GM06990 (cell line): ENCODE measurements around the gene SIPA1L3.

Source experiments
- DNase-seq: peaks from one replicate; pipeline ENCODE4 v3.0.0-alpha.2; 2011; ENCODE audit not compliant: insufficient read length; ENCODE audit errors: extremely low read depth
- H3K27me3 ChIP-seq: replicated peaks from 2 replicates; pipeline ENCODE4 v1.6.0; 2011; ENCODE audit warnings: low read length; ENCODE audit not compliant: control insufficient read depth, insufficient read depth
- H3K36me3 ChIP-seq: 2 replicates; pipeline ENCODE4 v1.5.1; 2011; ENCODE audit warnings: low read length; ENCODE audit not compliant: control insufficient read depth, insufficient read depth
- H3K4me3 ChIP-seq: replicated peaks from 2 replicates; pipeline ENCODE4 v1.5.1; 2011; ENCODE audit warnings: low read depth, mild to moderate bottlenecking, control low read depth, low read length
- CTCF ChIP-seq: IDR thresholded peaks from 2 replicates; pipeline ENCODE4 v1.5.1; 2011; ENCODE audit warnings: low read length, control low read depth, mild to moderate bottlenecking, inconsistent platforms; ENCODE audit not compliant: insufficient read depth, poor library complexity, severe bottlenecking

The SIPA1L3 gene

GRCh38 chr19:38019396-38019724 is 112.4 kb downstream of the SIPA1L3 start:
- no peaks in the 10 kb centered on the region for H3K27me3 ChIP-seq
- no peak for TF ChIP-seq CTCF
- no peak for DNase-seq
- H3K36me3 ChIP-seq: no peaks in the 10 kb centered on the region; the same call in 1 of the 2 replicates
- H3K4me3 ChIP-seq: no peak overlapping the region

DNA sequence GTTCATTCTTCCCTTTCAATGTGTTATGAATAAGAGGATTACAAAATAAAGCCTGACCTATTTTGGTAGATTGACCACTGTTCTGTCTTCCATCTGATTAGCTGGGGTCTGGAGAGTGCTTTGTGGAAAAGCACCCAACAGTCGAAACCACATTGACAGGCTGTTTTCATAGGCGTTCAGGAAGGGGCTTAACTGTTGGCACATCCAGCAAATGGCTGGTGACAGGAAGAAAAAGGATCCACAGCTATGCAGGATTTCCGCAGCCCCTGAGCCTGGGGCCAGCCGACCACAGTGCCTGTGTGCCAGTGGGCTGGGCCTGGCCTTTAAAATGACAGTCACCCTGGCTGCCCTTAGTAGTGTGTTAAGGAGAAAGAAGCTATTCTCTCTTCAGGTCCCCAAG is 113.3 kb downstream of the SIPA1L3 start:
- H3K36me3 ChIP-seq: no peaks in the 10 kb centered on the region
- no peak overlapping the region for H3K4me3 ChIP-seq
- no peak for TF ChIP-seq CTCF
- no peak for DNase-seq
- no peaks in the 10 kb centered on the region for H3K27me3 ChIP-seq

- H3K27me3 ChIP-seq: no peaks in the 10 kb centered on the region
- no peak overlapping the region for H3K4me3 ChIP-seq
- no peak for DNase-seq
- TF ChIP-seq CTCF: no peak
- H3K36me3 ChIP-seq: no peaks in the 10 kb centered on the region
Observed at GRCh38 chr19:38021352-38021751, 114.3 kb downstream of the SIPA1L3 start.

DNA sequence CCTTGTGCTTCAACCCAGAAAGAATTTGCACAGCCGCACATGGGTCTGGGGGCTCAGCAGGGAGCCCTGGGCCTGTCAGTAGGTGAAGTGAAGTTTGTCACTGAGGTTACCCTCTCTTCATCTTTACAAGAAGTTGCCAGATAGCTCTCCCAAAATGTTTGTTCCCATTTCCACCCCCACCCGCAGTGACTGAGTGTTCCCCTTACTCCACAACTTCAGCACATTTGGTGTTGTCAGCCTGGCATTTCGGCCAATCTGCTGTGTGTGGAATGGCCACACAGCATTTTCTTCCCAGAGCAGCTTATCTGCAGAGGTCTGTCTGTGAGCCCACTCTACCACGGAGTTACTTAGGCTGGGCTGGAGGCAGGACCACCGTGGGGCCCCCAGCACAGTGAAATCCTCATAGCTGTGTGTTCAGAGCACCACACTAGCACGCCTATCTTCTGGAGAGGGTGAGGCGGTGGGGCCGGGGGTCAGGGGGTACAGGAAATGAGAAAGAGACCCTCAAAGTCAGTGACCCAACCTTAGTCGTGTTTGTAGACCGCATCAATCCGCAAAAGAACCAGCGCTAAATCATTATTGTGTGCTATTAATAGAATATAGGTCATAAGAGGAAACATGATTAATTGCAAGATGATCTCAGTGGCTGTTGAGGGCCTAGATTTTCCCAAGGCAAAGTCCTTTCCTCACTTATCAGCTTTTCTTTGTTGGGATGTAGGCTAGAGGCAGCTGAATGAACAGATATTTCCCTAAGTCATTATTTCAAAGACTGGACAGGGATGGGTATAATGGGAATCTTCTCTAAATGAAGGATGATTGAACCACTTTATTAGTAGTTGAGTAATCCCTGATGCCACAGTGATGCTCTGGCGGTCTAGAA is 116.0 kb downstream of the SIPA1L3 start:
- no peaks in the 10 kb centered on the region for H3K27me3 ChIP-seq
- H3K4me3 ChIP-seq: no peak overlapping the region
- H3K36me3 ChIP-seq: no peaks in the 10 kb centered on the region
- no peak for DNase-seq
- TF ChIP-seq CTCF: no peak

DNA sequence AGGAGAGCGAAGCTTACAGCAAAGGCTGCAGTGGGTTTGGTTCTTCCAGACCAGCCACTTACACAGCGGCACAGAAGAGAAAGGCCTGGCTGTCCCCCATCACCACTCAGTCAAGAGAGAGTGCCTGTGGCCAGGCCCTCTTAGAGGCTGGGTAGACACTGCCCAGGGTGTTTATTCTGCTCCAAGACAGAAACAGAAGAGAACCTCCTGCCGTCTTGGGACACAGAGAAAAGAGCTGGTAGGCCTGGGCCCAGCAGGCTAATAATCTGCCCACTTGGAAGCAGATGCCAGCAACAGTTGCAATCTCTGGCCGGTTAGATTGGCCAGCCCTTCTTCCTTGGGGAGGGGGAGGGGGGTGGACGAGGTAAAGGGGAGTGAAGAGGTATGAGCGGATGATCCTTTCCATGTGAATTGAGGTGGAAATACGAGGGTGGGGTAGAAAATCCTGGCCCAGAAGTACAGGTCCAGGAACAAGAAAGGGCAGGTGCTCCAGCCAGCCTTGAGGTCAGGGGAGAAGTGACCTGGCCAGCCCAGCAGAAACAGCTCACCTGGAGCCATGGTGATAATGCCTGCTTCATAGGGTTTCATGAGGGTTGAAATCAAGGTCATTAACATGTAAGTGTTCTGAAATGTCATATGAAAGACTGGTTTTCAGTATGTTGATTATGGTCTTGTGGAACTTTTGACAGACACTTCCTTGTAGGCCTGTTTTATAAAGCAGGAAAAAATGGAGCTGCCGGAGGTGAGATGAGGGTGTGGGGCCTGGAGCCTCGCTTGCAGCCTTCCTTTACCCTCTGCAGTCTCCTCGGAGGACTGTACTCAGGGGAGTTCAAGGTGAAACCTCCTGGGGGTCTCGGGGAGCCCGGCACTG is 116.9 kb downstream of the SIPA1L3 start:
- no peak for DNase-seq
- TF ChIP-seq CTCF: no peak
- Histone ChIP-seq H3K27me3 (no peaks in the 10 kb centered on the region), H3K36me3 (no peaks in the 10 kb centered on the region), H3K4me3 (no peak overlapping the region)
